NCI-H1436 treated with DMSO at 0.1 percent for 48 hours (cell line): ENCODE measurements around the gene DCLK1.

Experiments
- DNase-seq: peaks from one replicate; lab custom pipeline; 2025; lab: John Stamatoyannopoulos, UW

The DCLK1 gene

DNA sequence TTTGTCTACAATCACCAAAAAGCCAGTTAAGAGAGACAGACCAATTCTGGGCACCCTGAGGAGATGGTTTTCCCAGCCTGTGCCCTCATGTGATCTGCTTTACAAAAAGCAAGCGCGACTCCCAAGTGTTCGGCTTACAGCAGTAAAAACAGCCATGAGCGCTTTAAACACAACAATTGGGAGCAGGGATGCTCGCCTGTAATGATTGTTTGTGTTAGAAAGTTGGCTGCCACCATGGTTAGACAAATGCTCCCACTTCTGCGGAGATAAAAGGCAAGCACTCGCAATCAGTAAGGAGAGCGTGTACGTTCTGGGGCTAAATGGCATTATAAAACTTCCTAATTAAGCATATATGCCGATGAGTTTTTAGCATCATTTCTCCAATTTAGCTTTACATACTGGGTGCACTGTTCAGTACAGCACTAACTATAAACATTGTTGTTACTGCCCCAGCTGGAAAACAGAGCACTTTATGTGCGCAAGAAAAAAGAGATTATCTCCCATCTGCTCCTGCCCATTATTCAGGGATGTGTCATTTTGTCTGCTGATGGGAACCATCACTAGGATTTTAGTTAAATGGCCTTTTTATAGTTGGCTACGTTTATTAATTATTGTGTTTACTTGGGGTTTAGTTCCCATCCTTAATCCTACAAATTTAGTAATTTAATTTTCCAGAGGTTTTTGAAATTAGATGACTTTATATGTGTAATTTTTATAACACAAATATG lies 345.4 kb downstream of the DCLK1 start:
- no peak for DNase-seq

DNA sequence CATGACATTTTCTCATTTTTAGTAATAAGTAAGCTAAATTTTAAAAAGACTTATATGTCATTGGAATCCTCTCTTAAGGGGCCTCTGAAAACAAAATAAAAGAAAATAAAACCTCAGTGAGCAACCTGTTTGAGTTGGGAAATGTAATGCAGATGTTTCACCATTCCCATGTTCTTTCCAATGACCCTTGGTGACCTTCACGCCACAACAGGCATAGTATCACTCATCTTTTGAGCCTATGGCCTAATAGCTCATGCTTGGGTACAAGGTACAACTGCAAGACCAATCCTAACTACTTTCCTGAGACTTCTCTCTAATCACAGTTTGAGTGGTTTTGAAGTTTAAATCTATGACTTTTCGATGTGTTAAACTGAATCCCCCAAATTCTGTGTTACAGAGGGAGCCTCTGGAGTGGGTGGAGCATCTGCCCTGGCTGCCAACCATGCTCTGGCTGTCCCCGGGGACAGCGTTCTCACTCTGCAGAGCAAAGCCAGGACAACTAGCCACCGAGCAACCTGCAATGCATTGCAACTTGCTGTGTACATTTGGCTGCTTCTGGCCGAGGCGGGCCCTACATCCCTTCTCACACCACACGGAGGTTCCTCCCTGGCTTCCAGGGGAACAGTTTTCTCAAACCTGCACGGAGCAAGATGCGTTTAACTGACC lies 346.8 kb downstream of the DCLK1 start:
- no peak for DNase-seq

DNA sequence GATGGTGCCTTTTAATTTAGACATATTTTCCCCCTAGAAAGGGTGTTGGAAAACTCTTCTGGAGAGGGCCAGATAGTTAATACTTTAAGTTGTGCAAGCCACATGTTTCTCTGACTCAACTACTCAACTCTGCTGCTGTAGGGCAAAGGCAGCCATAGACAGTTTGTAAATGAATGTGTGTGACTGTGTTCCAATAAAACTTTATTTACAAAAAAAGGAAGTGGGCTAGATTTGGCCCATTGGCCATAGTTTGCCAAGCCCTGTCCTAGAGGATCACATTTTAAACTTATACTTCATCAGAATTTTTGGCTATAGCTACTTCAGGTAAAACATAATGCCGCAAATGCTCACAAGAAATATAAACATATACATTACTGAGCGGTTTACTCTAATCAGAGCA lies 348.4 kb downstream of the DCLK1 start:
- DNase-seq, result no peak

DNA sequence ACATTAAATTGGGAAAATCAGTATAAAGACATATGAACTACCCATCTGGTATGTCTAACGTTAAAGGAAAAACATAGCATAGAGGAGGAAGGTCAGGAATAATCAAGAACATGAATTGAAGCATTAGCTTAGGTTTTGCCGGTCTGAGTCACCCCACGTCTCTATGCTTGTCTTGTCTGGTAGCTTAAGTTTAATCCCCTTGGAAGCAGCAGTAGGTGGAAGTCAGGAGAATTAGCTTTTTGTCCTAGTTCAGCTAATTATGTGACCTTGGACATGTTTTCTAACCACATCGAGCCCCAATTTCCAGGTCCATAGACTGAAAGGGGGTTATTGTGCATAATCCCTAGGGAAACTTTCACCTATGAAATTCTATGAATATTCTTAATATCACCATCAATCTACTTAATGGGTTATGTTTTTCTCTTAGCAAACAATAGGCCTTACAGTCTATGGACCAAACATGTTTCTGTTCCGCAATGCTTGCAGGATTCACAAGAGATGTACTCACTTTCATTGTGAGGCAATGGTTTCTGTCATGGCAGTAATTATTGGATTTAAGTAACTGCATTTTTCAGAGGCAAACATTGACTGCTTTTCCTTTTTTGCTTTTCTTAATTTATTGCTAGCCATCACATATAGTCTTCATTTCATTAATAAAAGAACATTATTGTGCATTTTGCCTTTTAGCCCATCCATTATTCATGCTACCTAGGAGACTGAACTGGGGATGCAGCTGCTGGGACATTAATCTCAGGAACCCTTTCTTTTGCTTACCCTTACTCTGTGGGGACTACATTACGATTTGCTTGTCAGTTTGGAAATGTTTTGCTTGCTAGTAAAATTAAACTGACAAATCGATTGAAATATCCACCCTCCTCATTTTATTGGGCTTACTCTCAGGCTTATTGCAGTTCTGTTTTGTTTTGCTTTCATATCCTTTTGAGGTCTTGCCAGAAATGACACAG lies 349.9 kb downstream of the DCLK1 start:
- no peak for DNase-seq

DNA sequence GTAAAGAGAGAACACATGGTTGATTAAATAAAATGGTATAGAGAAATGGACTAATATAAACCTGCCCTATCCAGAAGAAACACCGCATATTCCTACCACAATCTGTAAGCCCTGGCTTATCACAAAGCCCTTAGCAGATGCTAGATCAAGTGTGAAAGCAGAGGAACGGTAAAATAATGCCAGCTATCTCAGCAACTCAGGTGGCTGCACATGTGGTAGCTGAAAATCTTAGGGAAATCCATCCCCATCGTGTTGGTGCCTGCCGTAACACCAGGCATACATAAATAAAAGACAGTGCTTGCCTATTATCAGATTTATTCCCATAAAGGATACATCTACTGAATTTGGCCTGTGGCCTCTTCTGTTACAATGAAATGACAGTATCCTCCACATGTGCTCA lies 350.6 kb downstream of the DCLK1 start:
- no peak for DNase-seq

DNA sequence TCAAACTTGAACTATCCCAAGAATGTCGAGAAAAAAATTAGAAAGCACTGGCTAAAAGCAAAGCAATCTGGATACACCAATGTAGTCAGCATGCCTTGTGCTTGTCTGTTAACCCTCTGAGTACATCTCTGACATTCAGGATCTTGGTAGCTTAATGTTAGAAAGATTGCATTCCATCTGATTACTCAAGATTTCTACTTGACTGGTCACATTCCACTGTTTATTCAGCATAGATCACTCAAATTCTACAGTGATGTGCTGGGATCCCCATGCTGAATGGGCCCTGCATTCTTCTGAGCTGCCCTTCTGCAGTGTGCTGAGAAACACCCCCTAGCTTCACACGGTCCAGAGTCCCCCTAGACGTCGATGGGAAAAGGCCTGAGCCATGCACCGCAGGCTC lies 359.3 kb downstream of the DCLK1 start:
- DNase-seq, result no peak

DNA sequence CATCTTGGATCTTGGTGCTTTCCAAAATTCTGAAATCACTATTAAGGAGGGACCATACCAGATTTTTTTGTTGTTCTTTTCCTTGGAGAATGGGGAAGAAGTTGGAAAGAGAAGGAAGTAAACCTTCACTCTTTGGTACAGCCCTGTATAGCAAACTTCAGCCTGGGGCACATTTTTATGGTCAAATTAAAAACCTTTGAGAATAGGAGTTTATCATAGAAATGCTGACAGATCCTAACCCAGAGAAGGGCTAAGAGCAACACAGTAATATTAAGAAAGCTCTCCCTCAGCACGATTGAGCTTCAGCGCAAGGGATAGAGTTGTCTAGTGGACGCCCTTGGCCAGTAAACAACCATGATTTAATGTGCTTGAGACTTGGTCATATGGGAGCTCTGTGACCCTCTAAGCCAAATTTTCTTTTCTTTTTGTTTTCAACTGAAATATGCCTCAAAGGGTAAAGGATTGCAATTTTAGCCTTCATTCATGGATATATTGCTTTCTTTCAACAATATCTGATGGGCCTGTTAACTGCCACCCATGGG lies 360.4 kb downstream of the DCLK1 start:
- no peak for DNase-seq

DNA sequence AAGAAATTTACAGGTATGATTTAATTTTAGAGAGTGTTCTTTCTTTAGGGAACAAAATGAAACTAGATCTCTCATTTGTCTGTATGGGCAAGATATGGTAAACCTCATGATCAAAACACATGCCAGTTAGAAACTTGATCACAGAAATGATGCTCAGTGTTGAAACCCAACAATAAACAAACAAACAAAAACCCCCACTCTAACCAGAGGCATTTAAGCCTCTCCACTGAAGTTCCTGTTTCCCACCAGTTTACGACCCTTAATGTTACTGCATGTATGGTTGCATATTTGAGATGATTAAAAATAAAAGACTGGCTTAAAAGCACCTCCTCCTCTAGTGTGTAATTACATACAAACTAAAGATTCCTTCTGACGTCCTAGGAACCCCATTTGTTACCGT lies 361.4 kb downstream of the DCLK1 start:
- no peak for DNase-seq

DNA sequence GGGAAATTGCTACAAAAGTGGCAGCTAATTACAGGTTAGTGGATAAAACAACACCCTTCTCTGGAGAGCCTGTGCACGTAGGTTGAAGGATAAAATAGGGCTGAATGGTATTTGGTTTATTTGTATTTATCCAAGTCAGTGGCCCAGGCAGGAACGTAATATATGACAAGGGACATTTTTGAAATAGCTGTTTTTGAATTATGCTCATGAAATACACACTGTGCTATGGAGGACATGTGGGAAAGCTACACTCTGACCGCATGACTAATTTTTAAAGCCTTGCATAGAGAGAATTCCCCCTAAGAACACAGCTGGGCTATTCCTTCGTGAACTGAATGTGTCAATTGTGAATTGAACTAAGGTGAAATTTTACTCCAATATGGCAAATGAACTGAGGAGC lies 362.6 kb downstream of the DCLK1 start:
- no peak for DNase-seq

DNA sequence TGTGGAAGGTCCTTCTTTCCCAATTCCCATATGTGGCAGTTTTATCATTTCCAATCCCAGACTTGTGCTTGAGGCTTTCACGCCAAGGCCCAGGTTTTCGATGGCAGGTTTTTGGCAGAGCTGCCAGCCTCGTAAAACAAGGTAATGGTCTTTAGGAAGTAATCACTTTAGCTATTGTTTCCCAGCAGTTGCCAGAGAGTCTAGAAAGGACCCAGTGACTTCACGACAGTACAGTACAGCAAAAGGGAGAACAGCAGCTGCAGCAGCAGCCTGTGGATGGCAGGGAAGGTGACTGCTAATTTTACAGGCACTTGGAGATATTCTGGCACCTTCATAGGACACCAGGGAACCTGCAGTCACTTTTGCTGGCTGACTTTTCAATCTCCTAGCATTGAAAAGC lies 363.1 kb downstream of the DCLK1 start:
- no peak for DNase-seq

DNA sequence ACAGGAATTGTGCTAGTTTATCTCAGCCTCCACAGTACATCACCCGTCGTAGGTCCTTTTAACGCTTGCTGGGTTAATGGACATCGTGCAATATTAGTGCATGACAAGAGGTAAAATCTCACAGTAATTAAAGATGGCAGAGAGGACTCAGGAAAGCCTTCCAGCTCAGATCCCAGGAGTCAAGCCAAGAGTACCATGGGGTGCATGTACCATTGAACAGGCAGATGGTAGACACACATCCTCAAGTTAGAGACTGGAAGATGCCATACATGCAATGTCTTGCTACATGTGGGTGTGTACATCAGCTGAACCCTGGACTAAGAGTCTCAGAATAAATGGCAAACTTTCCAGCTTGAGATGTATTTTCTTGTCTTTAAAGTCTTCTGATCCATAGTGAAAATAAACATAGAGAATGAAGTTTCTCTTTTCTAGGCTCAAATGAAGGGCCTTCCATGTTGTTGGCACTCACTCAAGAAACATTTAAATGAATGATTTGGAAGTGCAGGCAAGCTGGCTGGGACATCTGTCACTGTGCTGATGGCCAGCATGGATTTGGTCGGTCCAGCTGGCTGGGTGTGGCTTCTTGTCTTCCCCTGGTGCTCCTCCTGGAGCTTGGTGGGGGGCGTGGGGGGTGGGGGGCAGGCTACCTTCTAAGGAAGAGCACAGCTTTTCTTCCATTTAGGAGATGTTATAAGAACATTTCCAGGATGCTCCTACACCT lies 363.8 kb downstream of the DCLK1 start:
- no peak for DNase-seq

DNA sequence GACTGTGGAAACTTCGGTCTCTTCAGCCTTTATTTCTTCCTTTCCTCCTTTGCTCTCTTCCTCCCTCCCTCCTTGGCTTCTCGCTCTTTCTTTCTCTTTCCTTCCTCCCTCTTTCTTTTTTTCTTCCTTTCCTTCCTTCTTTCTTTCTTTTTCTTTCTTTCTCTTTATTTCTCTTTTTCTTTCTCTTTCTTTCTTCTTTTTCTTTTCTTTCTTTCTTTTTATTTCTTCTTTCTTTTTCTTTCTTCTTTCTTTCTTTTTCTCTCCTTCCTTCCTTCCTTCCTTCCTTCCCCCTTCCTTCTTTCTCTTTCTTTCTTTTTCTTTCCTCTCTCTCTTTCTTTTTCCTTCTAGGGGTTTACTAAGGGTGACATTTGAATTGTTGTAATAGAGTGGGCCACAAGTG lies 364.5 kb downstream of the DCLK1 start:
- DNase-seq, result no peak

DNA sequence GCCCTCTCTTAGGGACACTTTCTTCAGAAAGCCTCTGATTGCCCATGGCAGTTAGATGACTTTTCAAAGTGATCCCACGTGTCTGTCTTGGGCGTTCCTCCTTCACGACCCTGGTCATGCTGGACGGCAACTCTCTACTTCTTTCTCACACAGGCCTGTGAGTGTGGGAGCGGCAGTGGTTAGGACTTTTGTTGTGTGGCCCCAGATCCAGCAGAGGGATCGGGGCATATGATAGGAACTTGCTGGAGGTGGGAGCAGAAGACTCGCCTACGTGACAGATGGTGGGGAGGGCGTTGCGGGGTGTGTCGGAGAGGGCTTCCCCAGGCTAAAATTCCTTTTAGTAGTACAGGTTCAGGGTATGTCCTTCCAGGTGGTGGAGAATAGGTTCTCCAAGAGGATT lies 365.2 kb downstream of the DCLK1 start:
- no peak for DNase-seq

DNA sequence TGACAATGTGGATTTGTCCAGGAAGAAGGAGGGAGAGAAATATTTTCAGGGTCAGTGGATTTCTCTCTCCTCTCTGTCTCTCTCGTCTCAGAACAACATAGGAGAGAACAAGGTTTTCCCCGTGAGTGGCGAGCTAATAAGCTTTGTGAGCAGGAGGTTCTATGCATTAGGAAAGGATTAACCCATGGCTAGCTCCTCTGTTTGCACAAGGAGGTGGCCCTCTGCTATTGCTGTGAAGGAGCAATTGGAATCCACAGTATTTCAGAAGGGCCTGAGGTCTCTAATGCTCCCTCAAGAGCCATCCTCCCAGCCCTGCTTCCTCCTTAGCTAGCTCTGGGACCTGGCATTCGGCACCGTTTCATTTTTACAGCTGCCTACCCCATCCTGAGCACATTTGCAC lies 365.8 kb downstream of the DCLK1 start:
- DNase-seq, result no peak

DNA sequence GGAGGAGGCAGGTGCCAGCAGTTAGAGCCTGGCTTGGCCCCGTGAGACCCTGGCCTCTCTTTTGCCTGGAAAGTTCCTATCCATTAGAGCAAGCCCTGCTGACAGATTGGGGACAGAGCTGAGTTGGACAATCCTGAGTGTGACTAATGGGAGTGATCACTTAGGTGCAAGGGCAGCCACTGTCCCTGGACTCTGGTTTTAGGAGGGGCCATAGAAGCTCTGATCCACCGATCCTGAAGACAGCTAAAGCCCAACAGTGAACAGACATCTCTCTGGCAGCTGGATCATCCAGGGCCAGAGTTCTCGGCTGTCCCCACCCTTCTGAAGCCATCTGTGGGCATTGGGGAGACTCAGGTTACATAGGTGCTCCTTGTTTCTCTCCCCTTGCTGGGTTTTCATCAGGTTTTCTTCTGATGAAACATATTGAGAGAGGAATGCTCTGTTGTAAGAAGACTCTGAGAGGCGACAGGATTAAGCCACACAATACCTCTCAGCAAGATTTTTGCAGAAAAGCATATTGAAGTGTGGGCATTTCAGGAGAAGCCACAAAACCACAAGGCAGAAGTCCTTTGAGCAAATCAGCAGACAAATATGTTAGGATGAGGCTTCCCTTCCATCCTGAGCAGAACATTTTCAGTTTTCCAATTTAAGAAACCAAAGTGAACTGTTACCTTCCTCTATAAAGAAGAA lies 366.7 kb downstream of the DCLK1 start:
- no peak for DNase-seq

DNA sequence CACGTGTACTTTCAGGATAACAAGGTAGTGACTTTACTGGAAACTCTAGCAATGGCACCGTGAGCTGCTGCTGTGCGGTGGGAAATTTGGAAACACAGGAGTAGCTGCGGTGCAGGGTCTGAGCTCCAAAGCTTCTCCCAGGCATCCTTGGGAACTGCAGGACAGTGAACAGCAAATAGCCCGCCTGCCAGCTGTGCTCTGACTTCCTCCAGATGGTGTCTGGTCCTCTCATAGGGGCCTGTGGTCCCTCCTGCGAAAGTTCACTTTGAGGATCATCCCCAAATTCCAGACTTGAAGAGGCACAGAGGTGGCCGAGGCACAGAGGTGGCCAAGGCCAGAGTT lies 367.4 kb downstream of the DCLK1 start:
- DNase-seq, result no peak

DNA sequence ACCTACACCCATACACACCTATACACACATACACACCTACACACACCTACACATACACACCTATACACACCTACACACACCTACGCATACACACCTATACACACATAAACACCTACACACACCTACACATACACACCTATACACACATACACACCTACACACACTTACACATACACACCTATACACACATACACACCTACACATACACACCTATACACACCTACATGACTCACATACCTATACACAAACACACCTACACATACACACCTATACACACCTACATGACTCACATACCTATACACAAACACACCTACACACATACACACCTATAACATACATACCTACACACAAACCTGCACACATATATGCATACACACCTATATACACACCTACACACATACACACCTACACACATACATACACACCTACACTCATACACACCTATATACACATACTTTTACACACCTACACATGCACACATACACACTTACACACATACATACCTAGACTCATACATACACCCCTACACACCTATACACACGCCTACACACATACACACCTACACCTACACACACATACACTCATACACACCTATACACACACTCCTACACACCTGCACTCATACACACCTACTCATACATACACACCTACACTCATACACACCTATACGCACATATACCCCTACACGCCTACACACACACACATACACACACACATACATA lies 368.0 kb downstream of the DCLK1 start:
- DNase-seq, result no peak

DNA sequence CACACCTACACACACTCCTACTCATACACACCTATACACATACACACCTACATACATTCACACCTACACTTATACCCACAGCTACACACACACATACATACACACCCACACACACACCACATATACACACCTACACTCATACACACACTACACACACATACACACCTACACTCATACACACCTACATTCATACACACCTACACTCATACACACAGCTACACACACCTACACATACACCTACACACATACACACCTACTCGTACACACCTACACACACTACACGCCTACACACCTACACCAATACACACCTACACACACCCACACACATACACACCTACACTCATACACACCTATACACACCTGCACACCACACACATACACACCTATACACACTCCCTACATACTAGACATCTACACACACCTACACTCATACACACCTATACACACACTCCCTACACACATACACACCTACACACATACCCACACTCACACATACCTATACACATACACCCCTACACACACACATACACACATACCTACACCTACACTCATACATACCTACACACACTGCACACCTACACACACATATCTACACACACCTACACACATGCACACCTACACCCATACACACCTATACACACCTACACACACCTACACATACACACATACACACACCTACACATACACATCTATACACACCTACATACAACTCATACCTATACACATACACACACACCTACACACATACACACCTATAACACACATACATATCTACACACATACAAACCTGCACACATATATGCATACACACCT lies 369.5 kb downstream of the DCLK1 start:
- DNase-seq, result no peak

DNA sequence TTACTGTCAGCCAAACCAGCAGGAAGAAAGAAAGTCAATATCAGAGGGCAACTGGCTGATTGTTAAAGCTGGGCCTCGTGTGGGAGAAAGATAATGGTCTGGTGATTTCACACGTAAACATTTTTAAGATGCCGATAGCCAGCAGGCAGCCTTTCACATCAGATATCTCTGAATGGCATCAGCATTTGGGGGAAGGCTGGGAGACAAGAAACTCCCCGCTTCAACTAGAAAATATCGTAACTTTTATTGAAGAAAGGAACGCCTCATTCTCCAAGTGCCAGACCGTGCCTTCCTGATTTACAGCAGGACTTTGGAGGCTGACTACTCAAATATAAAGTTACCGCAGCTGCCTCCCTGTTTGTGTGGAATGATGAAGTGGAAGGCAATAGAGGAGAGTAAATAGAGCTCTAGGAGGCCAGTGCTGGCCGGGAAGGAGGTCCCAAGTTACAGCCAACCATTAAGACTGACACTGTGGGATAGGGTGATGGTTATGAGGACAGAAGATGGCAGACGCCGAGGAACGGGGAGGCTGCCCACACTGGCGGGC lies 370.4 kb downstream of the DCLK1 start:
- no peak for DNase-seq

DNA sequence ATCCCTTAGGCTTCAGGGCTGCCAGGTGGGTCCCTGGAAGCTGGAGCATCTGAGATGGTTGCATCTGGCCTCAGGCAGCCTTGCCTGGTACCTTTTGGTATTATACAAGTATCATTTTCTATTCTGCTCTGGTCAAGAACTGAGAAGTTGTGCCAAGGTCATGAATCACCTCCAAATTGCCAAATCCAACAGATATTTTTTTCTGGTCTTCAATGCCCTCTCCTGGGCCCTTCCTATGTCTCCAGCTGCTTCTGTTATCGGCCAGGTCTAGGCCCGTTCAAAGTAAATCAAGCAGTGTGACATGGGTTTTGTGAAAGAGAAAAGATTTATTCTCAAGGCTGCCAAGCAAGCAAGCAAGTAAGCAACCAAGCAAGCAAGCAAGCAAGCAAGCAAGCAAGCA lies 383.6 kb downstream of the DCLK1 start:
- DNase-seq, result no peak
